Mammary epithelial cell (primary cell): Measurements from ENCODE around the gene PTP4A2.

Experiments used
- EZH2 ChIP-seq: IDR thresholded peaks from 2 replicates; pipeline ENCODE4 v1.6.1; 2012; ENCODE audit warnings: low read length, inconsistent platforms, borderline replicate concordance
- TF ChIP-seq, protein P1 (sequence below), 2 donors: IDR thresholded peaks in 1 of 2; conservative IDR thresholded peaks in 1 of 2; 2 replicates each; pipeline ENCODE4 v1.5.1; 2011 to 2012; ENCODE audit warnings: inconsistent platforms in 2 of 2, low read length in 2 of 2, mild to moderate bottlenecking in 2 of 2, control low read depth in 1 of 2, low read depth in 1 of 2; ENCODE audit not compliant: insufficient read depth in 1 of 2; ENCODE audit errors: extremely low read depth in 1 of 2

DNA sequence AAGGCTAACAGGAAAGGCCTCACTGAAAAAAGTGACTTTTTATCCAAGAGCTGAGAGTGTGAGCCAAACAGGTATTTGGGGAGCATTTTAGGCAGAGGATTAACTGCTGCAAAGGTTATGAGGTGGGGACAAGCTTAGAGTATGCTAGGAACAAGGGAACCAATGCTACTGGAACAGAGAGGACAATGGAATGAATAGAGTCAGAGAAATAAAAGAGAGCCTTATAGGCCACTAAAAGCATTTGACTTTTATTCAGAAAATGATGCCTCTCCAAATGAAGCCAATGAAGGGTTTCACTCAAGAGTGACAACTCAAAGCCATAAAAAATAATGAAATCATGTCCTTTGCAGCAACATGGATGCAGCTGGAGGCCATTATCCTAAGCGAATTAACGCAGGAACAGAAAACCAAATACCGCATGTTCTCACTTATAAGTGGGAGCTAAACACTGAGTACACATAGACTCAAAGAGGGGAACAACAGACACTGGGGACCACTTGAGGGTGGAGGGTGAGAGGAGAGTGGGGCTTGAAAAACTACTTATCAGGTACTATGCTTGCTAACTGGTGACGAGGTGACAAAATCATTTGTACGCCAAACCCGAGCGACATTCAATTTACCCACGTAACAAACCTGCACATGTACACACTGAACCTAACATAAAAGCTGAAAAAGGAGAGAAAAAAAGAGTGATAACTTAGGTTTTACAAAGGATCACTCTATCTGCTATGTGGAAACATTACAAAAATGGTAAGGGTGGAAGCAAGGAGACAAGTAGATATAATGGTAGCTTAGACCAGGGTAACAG is 11.1 kb downstream of the PTP4A2 start:
- TF ChIP-seq, protein P1, sequence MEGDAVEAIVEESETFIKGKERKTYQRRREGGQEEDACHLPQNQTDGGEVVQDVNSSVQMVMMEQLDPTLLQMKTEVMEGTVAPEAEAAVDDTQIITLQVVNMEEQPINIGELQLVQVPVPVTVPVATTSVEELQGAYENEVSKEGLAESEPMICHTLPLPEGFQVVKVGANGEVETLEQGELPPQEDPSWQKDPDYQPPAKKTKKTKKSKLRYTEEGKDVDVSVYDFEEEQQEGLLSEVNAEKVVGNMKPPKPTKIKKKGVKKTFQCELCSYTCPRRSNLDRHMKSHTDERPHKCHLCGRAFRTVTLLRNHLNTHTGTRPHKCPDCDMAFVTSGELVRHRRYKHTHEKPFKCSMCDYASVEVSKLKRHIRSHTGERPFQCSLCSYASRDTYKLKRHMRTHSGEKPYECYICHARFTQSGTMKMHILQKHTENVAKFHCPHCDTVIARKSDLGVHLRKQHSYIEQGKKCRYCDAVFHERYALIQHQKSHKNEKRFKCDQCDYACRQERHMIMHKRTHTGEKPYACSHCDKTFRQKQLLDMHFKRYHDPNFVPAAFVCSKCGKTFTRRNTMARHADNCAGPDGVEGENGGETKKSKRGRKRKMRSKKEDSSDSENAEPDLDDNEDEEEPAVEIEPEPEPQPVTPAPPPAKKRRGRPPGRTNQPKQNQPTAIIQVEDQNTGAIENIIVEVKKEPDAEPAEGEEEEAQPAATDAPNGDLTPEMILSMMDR (conservative IDR thresholded peaks at IDR 0.05 in 1 of 2, IDR thresholded peaks at IDR 0.05 in 1 of 2; ENCODE audit: extremely low read depth in 1 of 2, insufficient read depth in 1 of 2, low read depth in 1 of 2, low read length in 2 of 2) = no peak
- no peak for TF ChIP-seq EZH2
